Measurements from ENCODE around the gene ADAMTS19.

DNA sequence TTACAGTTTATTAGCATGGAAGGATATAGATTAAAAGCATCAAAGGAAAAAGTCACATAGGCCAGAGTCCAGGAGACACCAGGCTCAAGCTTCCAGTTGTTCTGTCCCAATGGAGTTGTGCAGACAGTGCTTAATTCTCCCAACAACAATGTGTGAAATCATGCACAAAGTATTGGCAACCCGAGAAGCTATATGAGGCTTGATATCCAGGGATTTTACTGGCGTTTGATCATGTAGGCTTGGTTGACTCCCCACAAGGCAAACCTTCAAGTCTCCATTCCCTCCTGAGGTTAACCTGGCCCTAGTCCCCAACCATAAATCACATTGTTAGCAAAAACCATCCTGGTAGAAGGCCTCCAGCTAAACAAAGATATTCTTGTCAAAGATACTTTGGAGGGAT is 141.5 kb downstream of the ADAMTS19 start:
- TF ChIP-seq, protein P1, sequence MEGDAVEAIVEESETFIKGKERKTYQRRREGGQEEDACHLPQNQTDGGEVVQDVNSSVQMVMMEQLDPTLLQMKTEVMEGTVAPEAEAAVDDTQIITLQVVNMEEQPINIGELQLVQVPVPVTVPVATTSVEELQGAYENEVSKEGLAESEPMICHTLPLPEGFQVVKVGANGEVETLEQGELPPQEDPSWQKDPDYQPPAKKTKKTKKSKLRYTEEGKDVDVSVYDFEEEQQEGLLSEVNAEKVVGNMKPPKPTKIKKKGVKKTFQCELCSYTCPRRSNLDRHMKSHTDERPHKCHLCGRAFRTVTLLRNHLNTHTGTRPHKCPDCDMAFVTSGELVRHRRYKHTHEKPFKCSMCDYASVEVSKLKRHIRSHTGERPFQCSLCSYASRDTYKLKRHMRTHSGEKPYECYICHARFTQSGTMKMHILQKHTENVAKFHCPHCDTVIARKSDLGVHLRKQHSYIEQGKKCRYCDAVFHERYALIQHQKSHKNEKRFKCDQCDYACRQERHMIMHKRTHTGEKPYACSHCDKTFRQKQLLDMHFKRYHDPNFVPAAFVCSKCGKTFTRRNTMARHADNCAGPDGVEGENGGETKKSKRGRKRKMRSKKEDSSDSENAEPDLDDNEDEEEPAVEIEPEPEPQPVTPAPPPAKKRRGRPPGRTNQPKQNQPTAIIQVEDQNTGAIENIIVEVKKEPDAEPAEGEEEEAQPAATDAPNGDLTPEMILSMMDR (IDR thresholded peaks at IDR 0.05; ENCODE audit: insufficient read depth, low read length): no peak
- TF ChIP-seq GABPA (IDR thresholded peaks at IDR 0.05; ENCODE audit: low read depth) (no peak), POLR2AphosphoS5 (IDR thresholded peaks at IDR 0.05; ENCODE audit: low read depth) (no peak)
- TF ChIP-seq, protein P2, sequence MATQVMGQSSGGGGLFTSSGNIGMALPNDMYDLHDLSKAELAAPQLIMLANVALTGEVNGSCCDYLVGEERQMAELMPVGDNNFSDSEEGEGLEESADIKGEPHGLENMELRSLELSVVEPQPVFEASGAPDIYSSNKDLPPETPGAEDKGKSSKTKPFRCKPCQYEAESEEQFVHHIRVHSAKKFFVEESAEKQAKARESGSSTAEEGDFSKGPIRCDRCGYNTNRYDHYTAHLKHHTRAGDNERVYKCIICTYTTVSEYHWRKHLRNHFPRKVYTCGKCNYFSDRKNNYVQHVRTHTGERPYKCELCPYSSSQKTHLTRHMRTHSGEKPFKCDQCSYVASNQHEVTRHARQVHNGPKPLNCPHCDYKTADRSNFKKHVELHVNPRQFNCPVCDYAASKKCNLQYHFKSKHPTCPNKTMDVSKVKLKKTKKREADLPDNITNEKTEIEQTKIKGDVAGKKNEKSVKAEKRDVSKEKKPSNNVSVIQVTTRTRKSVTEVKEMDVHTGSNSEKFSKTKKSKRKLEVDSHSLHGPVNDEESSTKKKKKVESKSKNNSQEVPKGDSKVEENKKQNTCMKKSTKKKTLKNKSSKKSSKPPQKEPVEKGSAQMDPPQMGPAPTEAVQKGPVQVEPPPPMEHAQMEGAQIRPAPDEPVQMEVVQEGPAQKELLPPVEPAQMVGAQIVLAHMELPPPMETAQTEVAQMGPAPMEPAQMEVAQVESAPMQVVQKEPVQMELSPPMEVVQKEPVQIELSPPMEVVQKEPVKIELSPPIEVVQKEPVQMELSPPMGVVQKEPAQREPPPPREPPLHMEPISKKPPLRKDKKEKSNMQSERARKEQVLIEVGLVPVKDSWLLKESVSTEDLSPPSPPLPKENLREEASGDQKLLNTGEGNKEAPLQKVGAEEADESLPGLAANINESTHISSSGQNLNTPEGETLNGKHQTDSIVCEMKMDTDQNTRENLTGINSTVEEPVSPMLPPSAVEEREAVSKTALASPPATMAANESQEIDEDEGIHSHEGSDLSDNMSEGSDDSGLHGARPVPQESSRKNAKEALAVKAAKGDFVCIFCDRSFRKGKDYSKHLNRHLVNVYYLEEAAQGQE (IDR thresholded peaks at IDR 0.05; ENCODE audit: insufficient replicate concordance, low read depth): no peak
